GM23338 (cell line): ENCODE data around the gene CDC42BPB.

Experiments
- CTCF ChIP-seq, 2 experiments: fragments of 200-600 bp in 1 of 2; sonication (generic) in 1 of 2; conservative IDR thresholded peaks; 2 replicates each; pipeline versions ENCODE4 v1.5.1 to v1.6.1; 2016 to 2017; ENCODE audit warnings: antibody characterized with exemption in 2 of 2, low read depth in 2 of 2, mild to moderate bottlenecking in 2 of 2, moderate library complexity in 1 of 2
- EZH2 ChIP-seq: fragments of 200-600 bp; sonication (generic); IDR thresholded peaks from one replicate; pipeline ENCODE4 v1.8.0; 2017; ENCODE audit warnings: antibody characterized with exemption, mild to moderate bottlenecking, low read depth; ENCODE audit not compliant: unreplicated experiment
- NANOG ChIP-seq: IDR thresholded peaks from 2 replicates; pipeline ENCODE4 v1.6.1; 2016; ENCODE audit warnings: antibody characterized with exemption, borderline replicate concordance
- POLR2AphosphoS5 ChIP-seq: IDR thresholded peaks from 2 replicates; pipeline ENCODE4 v1.6.1; 2016; ENCODE audit warnings: antibody characterized with exemption, low read depth
- REST ChIP-seq: IDR thresholded peaks from one replicate; pipeline ENCODE4 v1.6.1; 2018; ENCODE audit warnings: antibody characterized with exemption; ENCODE audit not compliant: unreplicated experiment

DNA sequence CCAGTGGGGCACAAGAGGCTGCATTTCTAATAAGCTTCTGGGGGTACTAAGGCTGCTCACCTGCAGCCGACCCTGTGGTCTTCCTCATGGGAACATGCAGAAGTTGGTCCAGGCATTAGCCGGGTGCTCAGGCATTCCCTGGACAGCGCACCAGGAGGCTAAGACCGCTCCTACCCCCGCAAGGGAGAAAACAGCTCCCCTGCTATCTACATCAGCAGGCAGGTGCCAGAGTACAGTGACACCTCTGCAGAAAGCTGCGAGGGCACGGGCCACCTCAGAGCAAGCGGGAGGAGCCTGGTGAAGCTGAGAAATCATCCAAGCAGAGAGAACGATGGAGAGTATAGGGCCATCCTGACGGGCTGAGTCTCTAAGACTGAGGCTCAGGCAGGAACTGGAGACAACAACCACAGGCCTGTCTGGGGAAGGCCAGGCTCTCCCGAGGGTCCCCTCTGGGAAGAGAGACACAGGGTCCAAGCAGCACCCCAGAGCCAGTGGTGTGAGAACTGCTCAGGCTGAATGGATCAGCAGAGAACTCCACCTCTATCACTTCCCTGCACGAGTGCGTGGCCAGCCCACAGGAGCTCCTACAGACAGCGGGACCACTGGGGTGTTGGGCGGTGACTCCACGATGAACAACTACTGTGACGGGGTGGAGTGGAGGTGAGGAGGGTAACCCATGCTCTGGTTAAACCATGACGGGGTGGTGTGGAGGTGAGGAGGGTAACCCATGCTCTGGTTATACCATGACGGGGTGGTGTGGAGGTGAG lies 72.8 kb downstream of the CDC42BPB start:
- no peak for TF ChIP-seq CTCF (conservative IDR thresholded peaks at IDR 0.05; ENCODE audit: low read depth in 2 of 2)
- no peak for TF ChIP-seq POLR2AphosphoS5
- no peak for TF ChIP-seq REST
- TF ChIP-seq NANOG: no peak
- TF ChIP-seq EZH2: no peak
